PC-3 (cell line): ENCODE measurements around the gene TMA7. TPM values are rescaled to one million over a fixed set of nuclear protein-coding genes. Genes with fewer than 3 reads are reported as not detected.
"Not testable (repeated sequence)": the region's sequence is repeated elsewhere in the genome, so short reads cannot be mapped to it uniquely, and the experiment has no call there.

Experiments used
- ATAC-seq: fragments of 200-7000 bp; cut with Tn5 transposase; 2 replicates; pipeline ENCODE4 v1.9.1; 2020; ENCODE audit warnings: mild to moderate bottlenecking, moderate library complexity
- BruUV-seq: library from RNA; stranded (reverse); fragments of 400-500 nt; replicated peaks from 2 replicates; lab custom pipeline; 2021; lab: Mats Ljungman, UMichigan
- CTCF ChIA-PET: fragments of 300-600 bp; sonication (Branson Sonifier 250); formaldehyde crosslinking; loops from one replicate; lab custom pipeline; 2022; ENCODE audit warnings: antibody characterized with exemption; lab: Charles Lee
- POLR2A ChIA-PET: fragments of 300-600 bp; sonication (Branson Sonifier 250); formaldehyde crosslinking; loops from one replicate; lab custom pipeline; 2022; ENCODE audit warnings: antibody characterized with exemption; ENCODE audit not compliant: unreplicated experiment; lab: Charles Lee
- DNase-seq: peaks from one replicate; pipeline ENCODE4 v3.0.0-alpha.2; 2015
- H2AFZ ChIP-seq: fragments of 300-600 bp; sonication (generic); 2 replicates; pipeline ENCODE4 v1.6.0; 2016; ENCODE audit warnings: antibody characterized with exemption, low read length
- H3F3A ChIP-seq: fragments of 300-600 bp; sonication (generic); one replicate; pipeline ENCODE4 v1.6.0; 2017; ENCODE audit warnings: antibody characterized with exemption, low read length, control low read depth, mild to moderate bottlenecking; ENCODE audit not compliant: unreplicated experiment
- H3K27ac ChIP-seq: fragments of 300-600 bp; sonication (generic); 2 replicates; pipeline ENCODE4 v1.5.1; 2016; ENCODE audit warnings: mild to moderate bottlenecking, low read length
- H3K27me3 ChIP-seq: fragments of 300-600 bp; sonication (generic); 2 replicates; pipeline ENCODE4 v1.6.1; 2016; ENCODE audit warnings: low read length, mixed read lengths
- H3K36me3 ChIP-seq: fragments of 300-600 bp; sonication (generic); 2 replicates; pipeline ENCODE4 v1.6.1; 2016; ENCODE audit warnings: low read depth, mixed run types, low read length, mixed read lengths
- H3K4me1 ChIP-seq: fragments of 300-600 bp; sonication (generic); 2 replicates; pipeline ENCODE4 v1.5.1; 2016; ENCODE audit warnings: low read length; ENCODE audit not compliant: insufficient read depth
- H3K4me2 ChIP-seq: fragments of 300-600 bp; sonication (generic); 2 replicates; pipeline ENCODE4 v1.6.0; 2016; ENCODE audit warnings: low read length
- H3K4me3 ChIP-seq: fragments of 300-600 bp; sonication (generic); 2 replicates; pipeline ENCODE4 v1.5.1; 2016; ENCODE audit warnings: mild to moderate bottlenecking, low read length, mixed read lengths
- H3K79me2 ChIP-seq: fragments of 300-600 bp; sonication (generic); 2 replicates; pipeline ENCODE4 v1.6.1; 2017; ENCODE audit warnings: low read length, mixed read lengths
- H3K9ac ChIP-seq: fragments of 300-600 bp; sonication (generic); 2 replicates; pipeline ENCODE4 v1.6.0; 2016; ENCODE audit warnings: mild to moderate bottlenecking, low read length
- H3K9me2 ChIP-seq: fragments of 300-600 bp; sonication (generic); replicated peaks from 2 replicates; pipeline ENCODE4 v1.6.1; 2016; ENCODE audit warnings: mixed run types, low read length, mixed read lengths
- H3K9me3 ChIP-seq: fragments of 300-600 bp; sonication (generic); 2 replicates; pipeline ENCODE4 v1.6.1; 2016; ENCODE audit warnings: low read length, mixed read lengths
- H4K20me1 ChIP-seq: fragments of 300-600 bp; sonication (generic); 2 replicates; pipeline ENCODE4 v1.6.1; 2016; ENCODE audit warnings: low read length, mixed read lengths
- CTCF ChIP-seq: fragments of 300-600 bp; sonication (generic); conservative IDR thresholded peaks from 2 replicates; pipeline ENCODE4 v1.5.1; 2017; ENCODE audit warnings: antibody characterized with exemption, low read depth, mild to moderate bottlenecking, low read length
- EZH2 ChIP-seq: fragments of 300-600 bp; sonication (generic); IDR thresholded peaks from one replicate; pipeline ENCODE4 v1.6.1; 2017; ENCODE audit warnings: antibody characterized with exemption, mild to moderate bottlenecking, low read length; ENCODE audit not compliant: unreplicated experiment
- EZH2phosphoT487 ChIP-seq: fragments of 300-600 bp; sonication (generic); IDR thresholded peaks from 2 replicates; pipeline ENCODE4 v1.6.1; 2018; ENCODE audit warnings: mild to moderate bottlenecking, antibody characterized with exemption, low read length, borderline replicate concordance
- intact Hi-C: fragments of 100-400 bp; cut with micrococcal nuclease; formaldehyde crosslinking; loops from 2 replicates; pipeline ENCODE4 v1.9.0; 2023
- total RNA-seq: library from RNA; depleted of rRNA; stranded (reverse); fragments of >200 nt; gene quantifications from 2 replicates; pipeline ENCODE4 v1.2.3, GENCODE V29; 2014

TMA7 gene
- total RNA-seq, 1 experiment from 2014 or later = 517 TPM

- Histone ChIP-seq H3K9me3 (no peaks in the 10 kb centered on the region), H3K4me1 (peaks cover 7% of the 10 kb centered on the region), H4K20me1 (no peaks in the 10 kb centered on the region), H3K27me3 (no peaks in the 10 kb centered on the region), H3K27ac (no peak overlapping the region), H3K79me2 (no peaks in the 10 kb centered on the region), H3K9ac (no peak overlapping the region), H3K4me2 (no peak overlapping the region), H3K36me3 (no peaks in the 10 kb centered on the region), H2AFZ (no peak overlapping the region), H3K9me2 (no peaks in the 10 kb centered on the region), H3F3A (peaks cover 6% of the 10 kb centered on the region), H3K4me3 (no peak overlapping the region)
- ChIA-PET POLR2A (no interaction called here), CTCF (no interaction called here)
- no peak for TF ChIP-seq EZH2
- TF ChIP-seq EZH2phosphoT487 = no peak
- no peak for TF ChIP-seq CTCF
- DNase-seq = no peak
- intact Hi-C loops = no loop called here
- no TSS peak for BruUV-seq
- ATAC-seq = no peak
These were observed 38.0 kb downstream of the TMA7 start for GRCh38 chr3:48477959-48478520.

- no TSS peak for BruUV-seq
- Histone ChIP-seq H3K36me3 (no peaks in the 10 kb centered on the region), H4K20me1 (no peaks in the 10 kb centered on the region), H3K4me3 (no peak overlapping the region), H3K4me1 (no peaks in the 10 kb centered on the region), H3K9me2 (no peaks in the 10 kb centered on the region), H3K9me3 (no peaks in the 10 kb centered on the region), H3K27ac (no peak overlapping the region), H2AFZ (no peak overlapping the region), H3K27me3 (no peaks in the 10 kb centered on the region), H3K79me2 (no peaks in the 10 kb centered on the region), H3F3A (no peaks in the 10 kb centered on the region), H3K4me2 (no peak overlapping the region), H3K9ac (no peak overlapping the region)
- TF ChIP-seq EZH2phosphoT487 (no peak), CTCF (no peak), EZH2 (no peak)
- POLR2A ChIA-PET = no interaction called here
- CTCF ChIA-PET = no interaction called here
- intact Hi-C loops = no loop called here
- no peak for ATAC-seq
- no peak for DNase-seq
These were observed 38.8 kb downstream of the TMA7 start for GRCh38 chr3:48478626-48479555.

- H3K9me3 ChIP-seq, H3K79me2 ChIP-seq, H3K36me3 ChIP-seq, H3K27ac ChIP-seq, H3K4me1 ChIP-seq, H3K9me2 ChIP-seq, H3K4me3 ChIP-seq, ATAC-seq, H3K4me2 ChIP-seq, CTCF ChIA-PET, BruUV-seq, H3F3A ChIP-seq, DNase-seq, H3K27me3 ChIP-seq, H3K9ac ChIP-seq, H2AFZ ChIP-seq, H4K20me1 ChIP-seq, intact Hi-C loops: not testable (repeated sequence)
- POLR2A ChIA-PET = interaction anchor here (0.6 kb wide), 1 partner anchor 26 kb away, joined by 3 read pairs; no protein-coding TSS in a partner anchor
These were observed 40.8 kb downstream of the TMA7 start for GRCh38 chr3:48480891-48481290.

GRCh38 chr3:48482822-48483221 is 42.8 kb downstream of the TMA7 start:
- H3K4me1 ChIP-seq, H3K4me2 ChIP-seq, H3K9me2 ChIP-seq, ATAC-seq, DNase-seq, H2AFZ ChIP-seq, POLR2A ChIA-PET, H3K27me3 ChIP-seq, H3K27ac ChIP-seq, H3K9ac ChIP-seq, H3F3A ChIP-seq, intact Hi-C loops, H3K9me3 ChIP-seq, H3K79me2 ChIP-seq, CTCF ChIA-PET, H3K4me3 ChIP-seq, H3K36me3 ChIP-seq, BruUV-seq, H4K20me1 ChIP-seq: not testable (repeated sequence)
